Measurements from ENCODE around the gene FXR2.
"Not testable (repeated sequence)": the region's sequence is repeated elsewhere in the genome, so short reads cannot be mapped to it uniquely, and the experiment has no call there.

FXR2 gene

GRCh38 chr17:7627250-7628121 lies 12.8 kb upstream of the FXR2 start, which contains the start of gene SAT2:
Gene SAT2 (minus strand): TSS chr17:7627821. CDS start chr17:7627635, 186 bp downstream.
- peak; percentile 96 for DNase-seq (ENCODE audit: low spot score)

DNA sequence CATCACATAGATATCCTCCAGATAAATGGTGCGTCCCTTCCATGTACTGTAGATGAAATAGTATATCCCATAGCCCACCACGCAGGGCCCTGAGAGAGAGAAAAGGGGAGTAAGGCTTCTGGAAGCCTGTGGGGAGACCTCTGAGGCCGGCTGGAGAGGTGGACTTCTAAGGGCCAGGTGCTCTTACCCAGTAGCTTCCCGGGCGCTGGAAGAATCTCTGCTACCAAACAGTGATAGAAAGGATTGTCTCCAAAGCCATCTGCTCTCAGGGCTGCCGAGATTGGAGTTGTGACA lies 12.2 kb upstream of the FXR2 start:
- DNase-seq (ENCODE audit: low spot score) = no peak

- no peak for DNase-seq (ENCODE audit: low spot score)
Measured at GRCh38 chr17:7626307-7626706, 11.6 kb upstream of the FXR2 start.

GRCh38 chr17:7625749-7626148 lies 11.1 kb upstream of the FXR2 start:
- not testable (repeated sequence) for DNase-seq (ENCODE audit: low spot score)

DNA sequence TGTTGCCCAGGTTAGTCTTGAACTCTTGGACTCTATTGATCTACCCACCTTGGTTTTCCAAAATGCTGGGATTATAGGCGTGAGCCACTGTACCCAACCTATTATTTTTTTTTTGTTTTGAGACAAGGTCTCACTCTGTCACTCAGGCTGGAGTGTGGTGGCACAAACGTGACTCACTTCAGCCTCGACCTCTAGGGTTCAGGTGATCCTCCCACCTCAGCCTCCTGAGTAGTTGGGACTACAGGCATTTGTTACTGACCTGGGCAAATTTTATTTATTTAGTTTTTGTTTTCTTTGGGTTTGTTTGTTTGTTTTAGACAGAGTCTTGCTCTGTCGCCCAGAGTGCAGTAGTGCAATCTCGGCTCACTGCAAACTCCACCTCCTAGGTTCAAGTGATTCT lies 9.0 kb upstream of the FXR2 start:
- no peak for DNase-seq (ENCODE audit: low spot score)

GRCh38 chr17:7620835-7621234 lies 6.1 kb upstream of the FXR2 start:
- no peak for DNase-seq (ENCODE audit: low spot score)

GRCh38 chr17:7618608-7619007 lies 3.9 kb upstream of the FXR2 start:
- no peak for DNase-seq (ENCODE audit: low spot score)

DNA sequence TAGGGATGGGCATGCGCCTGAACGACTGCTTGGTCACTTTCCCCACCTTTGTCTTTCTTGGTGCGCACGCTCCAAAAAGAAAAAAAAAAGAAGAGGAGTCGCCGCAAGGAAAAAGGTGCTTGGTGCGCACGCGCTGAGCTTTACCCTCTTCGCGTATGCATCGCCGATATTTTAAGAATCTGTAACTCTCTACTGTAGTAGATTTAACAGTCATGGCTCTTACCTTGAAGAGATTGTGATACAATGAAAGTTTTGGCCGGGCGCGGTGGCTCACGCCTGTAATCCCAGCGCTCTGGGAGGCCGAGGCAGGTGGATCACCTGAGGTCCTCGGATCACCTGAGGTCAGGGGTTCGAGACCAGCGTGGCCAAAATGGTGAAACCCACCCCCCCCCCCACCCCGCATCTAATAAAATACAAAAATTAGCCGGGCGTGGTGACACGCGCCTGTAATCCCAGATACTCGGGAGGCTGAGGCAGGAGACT lies 609 bp upstream of the FXR2 start:
- DNase-seq (ENCODE audit: low spot score) = no peak

DNA sequence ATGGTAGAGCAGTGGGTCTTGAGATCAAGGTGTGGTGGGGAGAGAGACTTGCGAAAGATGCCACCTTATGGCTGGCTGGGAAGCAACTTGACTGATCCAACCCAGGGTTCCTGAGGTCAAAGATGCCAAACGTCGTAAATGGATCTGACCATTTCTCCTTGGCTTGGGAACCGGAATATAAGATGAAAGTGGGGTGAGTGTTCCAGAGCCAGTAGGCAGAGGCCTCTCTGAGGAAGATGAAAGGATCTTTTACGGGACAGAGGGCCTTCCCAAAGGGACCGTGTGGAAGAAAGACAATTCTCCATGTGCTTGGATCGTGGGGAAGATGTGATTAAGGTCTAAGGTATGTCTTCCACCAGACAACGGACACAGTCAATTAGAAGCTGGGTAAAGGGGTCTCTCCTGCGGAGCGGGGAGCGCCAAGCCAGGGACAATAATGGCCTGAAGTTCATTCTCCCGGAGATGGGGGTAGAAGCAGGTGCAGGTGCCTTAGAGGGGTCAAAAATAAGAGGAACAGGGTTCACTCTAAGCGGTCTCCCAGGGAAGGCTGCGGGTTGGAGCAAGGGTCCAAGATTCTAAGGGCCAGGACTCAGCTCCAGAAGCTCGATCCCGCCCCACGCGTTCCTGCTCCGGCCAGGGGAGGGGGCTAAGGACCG lies 800 bp downstream of the FXR2 start:
- no peak for DNase-seq (ENCODE audit: low spot score)

- DNase-seq (ENCODE audit: low spot score) = no peak
Measured at GRCh38 chr17:7612294-7612640, 2.4 kb downstream of the FXR2 start.

- DNase-seq (ENCODE audit: low spot score) = no peak
Measured at GRCh38 chr17:7611635-7612293, 2.9 kb downstream of the FXR2 start.

DNA sequence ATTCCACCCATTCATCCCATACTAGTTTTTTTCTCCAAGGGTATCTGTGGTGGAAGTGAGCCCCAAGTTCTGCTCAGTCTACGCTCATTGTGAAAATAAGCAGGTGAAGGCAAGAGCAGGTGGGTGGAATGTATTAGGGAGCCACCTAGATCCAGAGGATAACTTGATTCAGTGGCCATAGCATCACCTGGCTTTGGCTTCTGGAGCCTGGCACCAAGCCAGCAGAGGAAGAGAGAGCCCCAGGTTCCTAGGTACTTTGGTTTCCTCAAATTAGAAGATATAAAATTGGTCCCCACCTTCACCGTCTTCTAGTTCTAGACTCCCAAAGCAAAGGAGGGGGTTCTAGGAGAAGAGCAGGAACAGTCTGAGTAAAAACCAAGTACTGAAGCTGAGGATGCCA lies 4.1 kb downstream of the FXR2 start:
- DNase-seq (ENCODE audit: low spot score) = no peak

DNA sequence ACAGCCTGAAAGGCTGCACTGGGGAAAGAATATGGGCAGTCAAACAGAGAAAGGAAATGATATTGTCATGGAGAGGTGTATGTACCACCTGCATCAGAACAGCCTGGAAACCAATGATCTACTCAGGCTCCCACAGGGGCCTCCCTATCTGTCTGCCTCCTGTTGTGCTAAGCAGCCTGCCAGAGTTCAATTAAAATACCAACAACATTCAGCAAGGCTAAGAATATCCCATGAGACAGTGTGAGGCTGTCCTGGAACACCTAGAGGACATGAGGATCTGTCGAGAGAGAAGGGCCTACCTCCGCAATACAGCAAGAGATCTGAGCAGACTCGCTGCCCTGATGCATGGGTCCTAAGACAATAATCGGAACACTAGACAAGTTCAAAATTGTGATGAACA lies 8.4 kb downstream of the FXR2 start:
- DNase-seq (ENCODE audit: low spot score) = no peak

GRCh38 chr17:7597561-7597960 lies 17.1 kb downstream of the FXR2 start:
- DNase-seq (ENCODE audit: low spot score) = not testable (repeated sequence)

DNA sequence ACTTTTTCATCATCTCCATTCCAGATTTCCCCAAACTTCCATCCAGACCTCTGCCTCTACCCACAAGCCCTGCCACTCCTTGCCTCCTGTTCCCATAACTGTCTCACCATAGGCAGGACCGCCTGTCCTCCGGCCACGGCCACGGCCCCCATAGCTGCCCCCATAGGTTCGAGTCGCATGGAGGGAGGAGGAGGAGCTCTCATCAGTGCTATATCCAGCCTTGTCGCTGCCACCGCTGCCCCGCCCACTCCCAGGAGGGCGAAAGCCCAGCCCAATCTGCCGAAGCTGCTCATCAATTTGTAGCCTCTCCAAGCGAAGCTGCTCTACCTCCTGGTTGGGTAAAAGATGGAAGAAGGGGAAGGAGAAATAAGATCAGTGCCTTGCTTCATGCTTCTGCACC lies 21.4 kb downstream of the FXR2 start:
- DNase-seq (ENCODE audit: low spot score) = no peak

- no peak for DNase-seq (ENCODE audit: low spot score)
Measured at GRCh38 chr17:7592422-7593021, 22.2 kb downstream of the FXR2 start.

DNA sequence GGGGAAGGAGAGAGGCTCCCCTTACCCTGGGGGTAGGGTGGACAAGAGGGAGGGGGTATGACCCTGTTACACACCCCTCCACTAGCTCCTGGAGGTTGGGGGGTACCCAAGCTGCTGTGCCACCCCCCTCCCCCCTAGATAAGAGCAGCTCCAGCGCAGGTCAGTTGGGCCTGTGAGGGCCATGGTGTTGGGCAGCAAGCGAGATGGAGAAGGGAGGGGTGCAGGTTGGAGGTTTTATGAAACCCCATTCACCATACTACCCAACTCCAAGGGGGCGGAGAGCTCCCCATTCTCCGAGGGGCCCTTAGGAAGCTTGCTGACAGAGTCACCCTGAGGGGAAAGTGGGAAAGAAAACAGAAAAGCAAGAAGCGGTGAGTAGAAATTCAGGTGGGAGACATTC lies 23.1 kb downstream of the FXR2 start:
- no peak for DNase-seq (ENCODE audit: low spot score)

- no peak for DNase-seq (ENCODE audit: low spot score)
Measured at GRCh38 chr17:7590743-7591142, 24.0 kb downstream of the FXR2 start.

GRCh38 chr17:7589891-7590691 lies 24.6 kb downstream of the FXR2 start, which contains the start of gene SOX15:
Gene SOX15 (minus strand): TSS chr17:7590094. CDS start chr17:7589676, 418 bp downstream.
- no peak for DNase-seq (ENCODE audit: low spot score)

- peak; percentile 81 for DNase-seq (ENCODE audit: low spot score)
Measured at GRCh38 chr17:7589204-7589868, 25.4 kb downstream of the FXR2 start.

DNA sequence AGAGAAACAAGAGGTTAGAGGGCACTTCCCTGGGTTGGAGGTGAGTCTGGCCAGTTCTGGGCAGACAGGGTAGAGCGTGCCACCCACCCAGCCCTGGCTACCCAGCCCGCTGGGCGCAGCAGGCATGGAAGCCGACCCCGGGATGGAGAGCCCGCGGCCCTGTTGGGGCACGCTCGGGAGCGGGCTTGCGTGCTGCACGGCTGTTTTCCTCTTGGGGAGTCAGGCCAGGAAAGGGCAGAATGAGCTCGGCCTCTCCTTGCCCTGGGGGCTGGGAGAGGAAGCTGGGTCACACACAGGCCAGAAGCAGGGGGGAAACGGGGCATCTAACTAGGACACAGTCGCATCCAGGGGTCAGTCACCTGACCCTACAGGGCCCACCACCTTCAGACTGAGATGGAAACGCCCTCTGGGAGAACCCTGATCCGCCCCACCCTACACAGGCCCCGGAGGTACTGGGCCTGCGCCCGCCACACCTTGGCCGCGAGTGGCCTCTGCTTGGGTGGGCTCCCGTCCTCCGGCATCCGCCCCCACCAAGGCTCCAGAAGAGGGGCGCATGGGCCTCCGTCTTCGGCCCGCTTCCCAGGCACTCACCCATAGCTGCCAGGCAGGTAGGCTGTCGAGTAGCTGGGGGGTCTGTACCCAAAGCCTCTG lies 26.0 kb downstream of the FXR2 start:
- no peak for DNase-seq (ENCODE audit: low spot score)
